Panc1 (cell line): Measurements from ENCODE around the gene OR2V2. TPM values are rescaled to one million over a fixed set of nuclear protein-coding genes. Genes with fewer than 3 reads are reported as not detected.

Source experiments
- ATAC-seq: fragments of 200-7000 bp; cut with Tn5 transposase; 2 replicates; pipeline ENCODE4 v1.9.1; 2020; ENCODE audit warnings: mild to moderate bottlenecking, moderate library complexity
- BruUV-seq: library from RNA; stranded (reverse); fragments of 400-500 nt; replicated peaks from 2 replicates; lab custom pipeline; 2021; lab: Mats Ljungman, UMichigan
- CTCF ChIA-PET: fragments of 300-600 bp; sonication (Branson Sonifier 250); formaldehyde crosslinking; loops from one replicate; lab custom pipeline; 2022; ENCODE audit warnings: antibody characterized with exemption; lab: Charles Lee
- POLR2A ChIA-PET: fragments of 300-600 bp; sonication (Branson Sonifier 250); formaldehyde crosslinking; loops from one replicate; lab custom pipeline; 2022; ENCODE audit warnings: antibody characterized with exemption; lab: Charles Lee
- DNase-seq: peaks from one replicate; pipeline ENCODE4 v3.0.0-alpha.2; 2010; ENCODE audit warnings: low read depth, low spot score
- H3K27ac ChIP-seq: 2 replicates; pipeline ENCODE4 v1.5.1; 2011; ENCODE audit warnings: mild to moderate bottlenecking, low read length, inconsistent platforms
- H3K27me3 ChIP-seq: fragments of 200-500 bp; sonication (Bioruptor generic); 2 replicates; pipeline ENCODE4 v1.6.0; 2014; ENCODE audit warnings: low read length, inconsistent platforms; ENCODE audit not compliant: control insufficient read depth, insufficient read depth
- H3K36me3 ChIP-seq: fragments of 200-500 bp; sonication (Bioruptor generic); 2 replicates; pipeline ENCODE4 v1.5.1; 2014; ENCODE audit warnings: inconsistent platforms, mild to moderate bottlenecking, low read length, moderate library complexity; ENCODE audit not compliant: control insufficient read depth, insufficient read depth
- H3K4me1 ChIP-seq: 2 replicates; pipeline ENCODE4 v1.5.1; 2011; ENCODE audit warnings: inconsistent platforms, mild to moderate bottlenecking, low read length, moderate library complexity; ENCODE audit not compliant: control insufficient read depth, insufficient read depth
- H3K4me3 ChIP-seq, 2 experiments: 2 replicates each; pipeline ENCODE4 v1.5.1; 2011 to 2012; ENCODE audit warnings: low read depth in 2 of 2, low read length in 2 of 2, mild to moderate bottlenecking in 2 of 2, inconsistent platforms in 1 of 2, moderate library complexity in 1 of 2
- H3K9me3 ChIP-seq: fragments of 200-500 bp; sonication (Bioruptor generic); 2 replicates; pipeline ENCODE4 v1.5.1; 2014; ENCODE audit warnings: low read depth, mild to moderate bottlenecking, inconsistent platforms, low read length, moderate library complexity; ENCODE audit not compliant: control insufficient read depth, insufficient read depth
- CTCF ChIP-seq: fragments of 450-650 bp; IDR thresholded peaks from 2 replicates; pipeline ENCODE4 v1.5.1; 2017; ENCODE audit warnings: mild to moderate bottlenecking
- POLR2AphosphoS5 ChIP-seq: IDR thresholded peaks from 2 replicates; pipeline ENCODE4 v1.6.1; 2012; ENCODE audit warnings: mild to moderate bottlenecking, low read depth, low read length, moderate library complexity
- REST ChIP-seq, 2 experiments: IDR thresholded peaks; 2 replicates each; pipeline ENCODE4 v1.6.1; 2011 to 2012; ENCODE audit warnings: low read depth in 2 of 2, control low read depth in 1 of 2, low read length in 1 of 2, mild to moderate bottlenecking in 1 of 2, moderate library complexity in 1 of 2; ENCODE audit not compliant: insufficient read depth in 1 of 2
- SIN3A ChIP-seq: IDR thresholded peaks from 2 replicates; pipeline ENCODE4 v1.6.1; 2012; ENCODE audit warnings: low read depth, mild to moderate bottlenecking, low read length, moderate library complexity, borderline replicate concordance; ENCODE audit not compliant: insufficient read depth
- TCF7L2 ChIP-seq: IDR thresholded peaks from 2 replicates; pipeline ENCODE4 v1.6.1; 2011; ENCODE audit warnings: mild to moderate bottlenecking, low read depth, low read length, inconsistent platforms
- in situ Hi-C: cut with HindIII; loops from 2 replicates; pipeline ENCODE4 v1.10.0; 2016; ENCODE audit warnings: low sequenced_read_pairs, low pct_unique_long_range_greater_than_20kb
- intact Hi-C: fragments of 100-400 bp; cut with micrococcal nuclease; formaldehyde crosslinking; loops from one replicate; pipeline ENCODE4 v1.10.0; 2022; ENCODE audit not compliant: unreplicated experiment
- total RNA-seq: library from RNA; stranded (reverse); gene quantifications from one replicate; pipeline ENCODE4 v1.2.1, GENCODE V29; 2021; ENCODE audit not compliant: unreplicated experiment

The OR2V2 gene
- total RNA-seq, 1 experiment from 2014 or later = not detected

DNA sequence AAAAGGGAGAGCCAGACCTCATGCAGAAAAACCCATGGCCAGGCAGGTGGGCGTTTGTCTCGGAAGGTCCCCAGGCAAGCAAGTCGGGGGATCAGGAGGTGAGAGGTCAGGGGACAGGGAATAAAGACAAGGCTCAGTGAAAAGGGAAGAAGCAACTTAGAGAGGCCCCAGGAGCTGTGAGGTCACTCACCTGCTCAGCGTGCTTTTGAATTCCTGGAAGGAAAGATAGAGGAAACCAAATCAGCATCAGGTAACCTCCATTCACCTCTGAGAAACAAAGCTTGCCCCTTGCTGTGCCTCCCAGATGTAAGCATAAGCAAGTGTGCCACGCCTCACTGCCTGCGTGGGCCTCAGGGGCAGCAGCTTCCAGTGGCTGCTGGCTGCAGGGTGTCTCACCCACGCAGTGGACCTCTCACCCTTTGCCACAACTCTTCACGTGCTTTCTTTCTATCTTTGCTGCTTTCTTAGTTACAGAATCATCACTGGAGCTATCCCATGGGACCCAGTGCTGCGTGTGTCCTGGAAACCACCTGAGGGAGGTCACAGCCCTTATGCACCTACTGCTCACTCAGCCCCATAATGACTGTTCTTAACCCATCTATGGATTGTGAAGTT, 51.6 kb downstream of the OR2V2 start:
- Histone ChIP-seq H3K4me3 (no peak overlapping the region), H3K9me3 (no peaks in the 10 kb centered on the region), H3K36me3 (no peaks in the 10 kb centered on the region), H3K27me3 (no peaks in the 10 kb centered on the region), H3K27ac (no peak overlapping the region), H3K4me1 (peaks cover 15% of the 10 kb centered on the region; the same call in 1 of the 2 replicates)
- no TSS peak for BruUV-seq
- intact Hi-C loops (no loop called here), in situ Hi-C loops (no loop called here)
- ChIA-PET CTCF (interaction anchor here (0.5 kb wide), 1 partner anchor 27 kb away, joined by 4 read pairs; no protein-coding TSS in a partner anchor), POLR2A (interaction anchor here (0.9 kb wide), 1 partner anchor 29 kb away, joined by 5 read pairs; no protein-coding TSS in a partner anchor)
- DNase-seq (no peak), ATAC-seq (no peak)
- TF ChIP-seq POLR2AphosphoS5 = no peak
- no peak for TF ChIP-seq CTCF
- TF ChIP-seq REST (IDR thresholded peaks at IDR 0.05; ENCODE audit: insufficient read depth in 1 of 2, low read depth in 2 of 2, low read length in 1 of 2) = no peak
- no peak for TF ChIP-seq SIN3A
- no peak for TF ChIP-seq TCF7L2

DNA sequence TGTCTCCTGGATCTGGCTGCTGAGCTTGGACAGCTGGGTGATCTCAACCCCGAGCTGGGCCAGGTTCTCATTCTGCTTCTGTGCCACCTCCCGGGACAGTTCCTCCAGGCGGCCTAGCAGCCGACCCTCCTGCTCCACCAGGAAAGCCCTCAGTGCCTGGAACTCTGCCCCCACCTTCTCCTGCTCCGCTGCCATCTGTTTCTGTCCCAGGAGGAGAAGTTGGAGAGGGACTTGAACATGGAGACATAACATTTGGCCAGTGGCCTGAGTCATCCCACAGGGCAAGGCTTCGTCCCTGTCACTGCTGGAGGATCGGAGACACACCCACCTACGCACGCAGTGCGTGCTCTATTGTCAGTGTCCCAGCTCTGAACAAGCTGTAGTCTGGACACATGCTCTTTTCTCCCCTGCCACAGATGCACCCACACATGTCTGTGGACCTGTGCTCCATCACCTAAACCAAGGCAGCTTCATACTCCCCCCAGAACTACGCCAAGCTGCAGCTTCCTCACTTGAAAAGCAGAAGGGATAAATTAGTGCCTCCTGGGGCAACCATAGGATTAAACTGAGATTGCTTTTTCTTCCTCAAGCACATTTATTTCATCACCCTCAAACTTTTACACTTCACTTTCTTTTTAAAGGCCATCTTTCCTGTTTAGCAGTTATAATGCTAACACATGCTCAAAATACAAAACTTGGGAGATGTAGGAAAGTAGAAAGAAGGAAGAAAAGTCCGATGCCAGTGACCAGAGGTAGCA, 52.7 kb downstream of the OR2V2 start:
- BruUV-seq = no TSS peak
- Histone ChIP-seq H3K4me3 (no peak overlapping the region), H3K27me3 (no peaks in the 10 kb centered on the region), H3K36me3 (no peaks in the 10 kb centered on the region), H3K9me3 (no peaks in the 10 kb centered on the region), H3K4me1 (peaks cover 15% of the 10 kb centered on the region; the same call in 1 of the 2 replicates), H3K27ac (no peak overlapping the region)
- intact Hi-C loops = no loop called here
- DNase-seq (no peak), ATAC-seq (no peak)
- TF ChIP-seq POLR2AphosphoS5 = no peak
- no peak for TF ChIP-seq CTCF
- no peak for TF ChIP-seq TCF7L2
- no peak for TF ChIP-seq REST (IDR thresholded peaks at IDR 0.05; ENCODE audit: insufficient read depth in 1 of 2, low read depth in 2 of 2, low read length in 1 of 2)
- no peak for TF ChIP-seq SIN3A
- ChIA-PET CTCF (no interaction called here), POLR2A (no interaction called here)
- in situ Hi-C loops = no loop called here
